Choroid plexus epithelial cell (primary cell): ENCODE results near the gene MTR.

ENCODE experiments used
- DNase-seq: peaks from one replicate; pipeline ENCODE4 v3.0.0-alpha.2; 2010; ENCODE audit warnings: low read depth
- H3K4me3 ChIP-seq: 2 replicates; pipeline ENCODE4 v1.5.1; 2011; ENCODE audit warnings: low read depth, mild to moderate bottlenecking, control low read depth, low read length, moderate library complexity
- TF ChIP-seq, protein P1 (sequence below): conservative IDR thresholded peaks from 2 replicates; pipeline ENCODE4 v1.5.1; 2011; ENCODE audit warnings: low read depth, mild to moderate bottlenecking, control low read depth, inconsistent platforms, low read length, moderate library complexity

MTR gene

DNA sequence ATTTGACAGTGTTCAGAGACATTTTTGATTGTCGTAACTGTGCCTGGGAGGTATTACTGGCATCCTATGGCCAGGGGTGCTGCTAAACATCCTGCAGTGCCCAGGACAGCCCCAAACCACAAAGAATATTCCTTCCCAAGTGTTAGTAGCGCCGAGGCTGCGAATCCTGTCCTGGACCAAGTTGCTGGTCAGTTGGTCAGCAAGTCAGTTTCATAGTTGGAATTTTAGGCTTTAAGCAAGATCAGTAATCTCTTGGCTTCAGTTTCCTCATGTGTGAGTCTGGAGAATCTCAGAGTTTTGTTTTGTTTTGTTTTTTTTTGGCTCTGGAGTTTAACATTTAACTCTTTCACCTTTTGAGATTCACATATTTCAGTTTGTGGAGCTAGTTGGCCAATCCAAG is 65.0 kb downstream of the MTR start:
- no peak for DNase-seq
- H3K4me3 ChIP-seq, result no peak overlapping the region
- TF ChIP-seq, protein P1, sequence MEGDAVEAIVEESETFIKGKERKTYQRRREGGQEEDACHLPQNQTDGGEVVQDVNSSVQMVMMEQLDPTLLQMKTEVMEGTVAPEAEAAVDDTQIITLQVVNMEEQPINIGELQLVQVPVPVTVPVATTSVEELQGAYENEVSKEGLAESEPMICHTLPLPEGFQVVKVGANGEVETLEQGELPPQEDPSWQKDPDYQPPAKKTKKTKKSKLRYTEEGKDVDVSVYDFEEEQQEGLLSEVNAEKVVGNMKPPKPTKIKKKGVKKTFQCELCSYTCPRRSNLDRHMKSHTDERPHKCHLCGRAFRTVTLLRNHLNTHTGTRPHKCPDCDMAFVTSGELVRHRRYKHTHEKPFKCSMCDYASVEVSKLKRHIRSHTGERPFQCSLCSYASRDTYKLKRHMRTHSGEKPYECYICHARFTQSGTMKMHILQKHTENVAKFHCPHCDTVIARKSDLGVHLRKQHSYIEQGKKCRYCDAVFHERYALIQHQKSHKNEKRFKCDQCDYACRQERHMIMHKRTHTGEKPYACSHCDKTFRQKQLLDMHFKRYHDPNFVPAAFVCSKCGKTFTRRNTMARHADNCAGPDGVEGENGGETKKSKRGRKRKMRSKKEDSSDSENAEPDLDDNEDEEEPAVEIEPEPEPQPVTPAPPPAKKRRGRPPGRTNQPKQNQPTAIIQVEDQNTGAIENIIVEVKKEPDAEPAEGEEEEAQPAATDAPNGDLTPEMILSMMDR, result no peak

DNA sequence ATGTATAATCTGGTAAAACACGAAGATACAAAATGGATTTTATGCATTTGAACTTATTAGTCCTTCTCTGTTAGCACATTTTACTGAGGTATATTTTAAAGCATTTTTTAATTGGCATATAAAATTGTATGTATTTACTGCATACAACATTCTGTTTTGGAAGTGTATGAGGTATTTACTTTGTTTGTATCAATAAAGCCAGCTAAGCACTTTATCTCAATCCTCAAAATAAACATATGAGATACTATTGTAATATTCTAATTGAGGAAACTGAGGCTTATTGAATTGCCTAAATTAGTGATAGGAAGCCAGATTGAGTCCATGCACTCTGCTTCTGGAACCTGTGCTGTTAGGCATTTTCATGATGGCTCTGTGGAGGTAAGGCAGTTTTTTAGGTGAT is 65.6 kb downstream of the MTR start:
- TF ChIP-seq, protein P1, result no peak
- H3K4me3 ChIP-seq, result no peak overlapping the region
- no peak for DNase-seq

DNA sequence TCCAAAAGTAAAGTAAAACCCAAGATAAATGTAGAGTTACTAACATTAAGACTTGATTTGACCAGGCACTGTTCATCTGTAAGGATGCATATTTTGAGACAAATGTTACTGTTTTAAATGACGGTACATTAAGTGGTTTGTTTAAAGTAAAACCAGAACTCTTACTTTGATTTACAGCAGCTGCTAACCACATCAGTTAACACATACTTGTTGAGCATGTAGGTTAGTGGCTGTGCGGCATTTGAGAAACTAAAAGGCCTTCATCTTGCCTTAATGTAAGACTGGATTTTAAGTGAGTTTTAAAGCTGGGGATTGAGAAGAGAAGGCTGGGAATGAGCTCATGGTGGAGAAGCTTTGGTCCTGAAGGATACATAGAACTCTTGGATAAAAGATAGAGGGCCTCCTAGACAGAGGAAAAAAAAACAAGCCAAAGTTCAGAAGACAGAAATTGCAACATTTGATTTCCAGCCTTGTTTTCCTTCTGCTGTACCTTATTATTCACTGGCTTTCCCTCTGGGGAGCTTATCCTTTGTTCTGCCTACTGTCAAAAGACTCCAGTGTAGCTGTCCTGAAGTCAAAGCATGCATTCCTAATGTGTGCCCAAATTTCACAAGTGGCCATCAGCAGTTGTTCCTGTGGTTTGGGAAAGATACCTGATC is 66.6 kb downstream of the MTR start:
- no peak overlapping the region for H3K4me3 ChIP-seq
- DNase-seq, result peak; percentile 34
- TF ChIP-seq, protein P1, result no peak

DNA sequence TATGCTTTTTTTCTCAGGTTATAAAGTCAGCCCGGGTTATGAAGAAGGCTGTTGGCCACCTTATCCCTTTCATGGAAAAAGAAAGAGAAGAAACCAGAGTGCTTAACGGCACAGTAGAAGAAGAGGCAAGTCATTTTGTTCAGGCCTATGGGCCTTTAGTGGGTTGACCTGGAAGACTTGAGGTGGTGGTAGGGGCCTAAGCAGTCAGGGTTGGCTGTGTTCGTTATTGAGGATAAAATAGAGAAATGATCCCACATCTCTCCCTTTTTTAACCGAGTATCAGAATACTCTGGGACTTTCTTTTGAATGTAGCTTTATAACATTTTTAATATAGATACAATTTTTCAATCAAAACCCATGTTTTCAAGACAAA is 67.1 kb downstream of the MTR start:
- DNase-seq, result no peak
- TF ChIP-seq, protein P1, result no peak
- H3K4me3 ChIP-seq, result no peak overlapping the region

DNA sequence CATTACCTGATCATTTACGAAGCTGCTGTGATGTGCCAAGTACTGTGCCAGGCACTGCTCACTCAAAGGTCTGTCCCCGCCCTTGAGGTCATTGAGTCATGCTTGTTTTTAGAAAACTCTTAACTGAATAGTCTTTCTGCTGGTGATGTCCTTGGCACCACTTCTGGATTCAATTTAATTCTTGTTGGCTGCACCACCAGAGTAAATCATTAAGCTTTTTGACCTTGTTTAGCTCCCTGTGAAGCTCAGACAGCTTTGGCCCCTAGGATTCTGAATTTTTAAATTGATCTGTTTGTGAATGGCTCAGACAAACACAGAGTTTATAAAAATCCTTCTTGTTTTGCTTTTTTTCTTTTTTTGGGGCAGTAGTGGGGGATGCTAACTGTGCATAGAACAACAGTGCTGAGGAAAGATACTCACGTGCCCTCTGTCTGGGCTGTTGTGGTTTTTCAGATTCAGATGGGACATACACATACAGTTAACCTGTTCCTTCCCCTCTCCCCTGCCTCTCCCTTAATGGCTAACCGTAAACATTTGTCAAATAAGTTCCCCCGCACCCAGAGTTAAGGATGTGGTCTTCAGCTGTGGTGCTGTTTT is 67.6 kb downstream of the MTR start:
- TF ChIP-seq, protein P1, result no peak
- H3K4me3 ChIP-seq, result no peak overlapping the region
- no peak for DNase-seq

DNA sequence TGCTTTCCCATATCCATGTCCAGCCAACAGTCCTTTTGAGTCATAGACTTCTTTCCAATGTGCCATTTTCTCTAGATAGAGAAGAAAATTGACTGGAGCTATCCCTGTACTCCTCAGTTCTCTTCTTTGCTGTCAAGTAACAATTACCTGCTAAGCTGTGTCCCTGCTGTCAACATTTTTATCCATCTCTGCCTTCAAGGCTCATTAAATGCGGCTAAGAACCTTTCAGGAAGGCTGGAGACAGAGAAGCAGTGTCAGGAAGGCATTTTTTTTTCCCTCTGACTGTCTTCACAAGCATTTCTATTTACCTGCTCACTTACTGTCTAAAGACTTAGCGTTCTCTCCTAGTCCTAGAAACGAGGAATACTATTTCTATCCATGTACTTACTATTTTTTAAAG is 69.1 kb downstream of the MTR start:
- TF ChIP-seq, protein P1, result no peak
- DNase-seq, result no peak
- H3K4me3 ChIP-seq, result no peak overlapping the region
